ENCODE data around the gene PARD3B. TPM values are rescaled to one million over a fixed set of nuclear protein-coding genes. Genes with fewer than 3 reads are reported as not detected.

Gene PARD3B
- total RNA-seq, 1 experiment from 2014 or later = 3.6 TPM

GRCh38 chr2:204964414-204964813, 419.1 kb downstream of the PARD3B start:
- intact Hi-C loops (cut with micrococcal nuclease; ENCODE audit: unreplicated experiment) (no loop called here), in situ Hi-C loops (cut with HindIII; ENCODE audit: low pct_unique_long_range_greater_than_20kb, low sequenced_read_pairs) (no loop called here)
- ATAC-seq = no peak
- Histone ChIP-seq H3K36me3 (ENCODE audit: control insufficient read depth, insufficient read depth, low read length) (no peaks in the 10 kb centered on the region), H3K4me1 (ENCODE audit: control insufficient read depth, insufficient read depth, low read length) (no peaks in the 10 kb centered on the region), H3K9me3 (ENCODE audit: control insufficient read depth, insufficient read depth, low read depth, low read length) (no peaks in the 10 kb centered on the region), H3K27me3 (ENCODE audit: control insufficient read depth, insufficient read depth, low read length) (no peaks in the 10 kb centered on the region), H3K27ac (ENCODE audit: low read length) (no peak overlapping the region), H3K4me3 (ENCODE audit: low read depth in 2 of 2, low read length in 2 of 2) (no peak overlapping the region)
- ChIA-PET CTCF (no interaction called here), POLR2A (no interaction called here)
- TF ChIP-seq TCF7L2 (IDR thresholded peaks at IDR 0.05; ENCODE audit: low read depth, low read length) (no peak), POLR2AphosphoS5 (IDR thresholded peaks at IDR 0.05; ENCODE audit: low read depth, low read length) (no peak), CTCF (IDR thresholded peaks at IDR 0.05) (no peak), SIN3A (IDR thresholded peaks at IDR 0.05; ENCODE audit: borderline replicate concordance, insufficient read depth, low read depth, low read length) (no peak)
- TF ChIP-seq, protein P1, sequence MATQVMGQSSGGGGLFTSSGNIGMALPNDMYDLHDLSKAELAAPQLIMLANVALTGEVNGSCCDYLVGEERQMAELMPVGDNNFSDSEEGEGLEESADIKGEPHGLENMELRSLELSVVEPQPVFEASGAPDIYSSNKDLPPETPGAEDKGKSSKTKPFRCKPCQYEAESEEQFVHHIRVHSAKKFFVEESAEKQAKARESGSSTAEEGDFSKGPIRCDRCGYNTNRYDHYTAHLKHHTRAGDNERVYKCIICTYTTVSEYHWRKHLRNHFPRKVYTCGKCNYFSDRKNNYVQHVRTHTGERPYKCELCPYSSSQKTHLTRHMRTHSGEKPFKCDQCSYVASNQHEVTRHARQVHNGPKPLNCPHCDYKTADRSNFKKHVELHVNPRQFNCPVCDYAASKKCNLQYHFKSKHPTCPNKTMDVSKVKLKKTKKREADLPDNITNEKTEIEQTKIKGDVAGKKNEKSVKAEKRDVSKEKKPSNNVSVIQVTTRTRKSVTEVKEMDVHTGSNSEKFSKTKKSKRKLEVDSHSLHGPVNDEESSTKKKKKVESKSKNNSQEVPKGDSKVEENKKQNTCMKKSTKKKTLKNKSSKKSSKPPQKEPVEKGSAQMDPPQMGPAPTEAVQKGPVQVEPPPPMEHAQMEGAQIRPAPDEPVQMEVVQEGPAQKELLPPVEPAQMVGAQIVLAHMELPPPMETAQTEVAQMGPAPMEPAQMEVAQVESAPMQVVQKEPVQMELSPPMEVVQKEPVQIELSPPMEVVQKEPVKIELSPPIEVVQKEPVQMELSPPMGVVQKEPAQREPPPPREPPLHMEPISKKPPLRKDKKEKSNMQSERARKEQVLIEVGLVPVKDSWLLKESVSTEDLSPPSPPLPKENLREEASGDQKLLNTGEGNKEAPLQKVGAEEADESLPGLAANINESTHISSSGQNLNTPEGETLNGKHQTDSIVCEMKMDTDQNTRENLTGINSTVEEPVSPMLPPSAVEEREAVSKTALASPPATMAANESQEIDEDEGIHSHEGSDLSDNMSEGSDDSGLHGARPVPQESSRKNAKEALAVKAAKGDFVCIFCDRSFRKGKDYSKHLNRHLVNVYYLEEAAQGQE (IDR thresholded peaks at IDR 0.05; ENCODE audit: insufficient read depth in 1 of 2, low read depth in 2 of 2, low read length in 1 of 2) = no peak
- BruUV-seq (replicated peaks) = no TSS peak
- no peak for DNase-seq (ENCODE audit: low read depth, low spot score)

DNA sequence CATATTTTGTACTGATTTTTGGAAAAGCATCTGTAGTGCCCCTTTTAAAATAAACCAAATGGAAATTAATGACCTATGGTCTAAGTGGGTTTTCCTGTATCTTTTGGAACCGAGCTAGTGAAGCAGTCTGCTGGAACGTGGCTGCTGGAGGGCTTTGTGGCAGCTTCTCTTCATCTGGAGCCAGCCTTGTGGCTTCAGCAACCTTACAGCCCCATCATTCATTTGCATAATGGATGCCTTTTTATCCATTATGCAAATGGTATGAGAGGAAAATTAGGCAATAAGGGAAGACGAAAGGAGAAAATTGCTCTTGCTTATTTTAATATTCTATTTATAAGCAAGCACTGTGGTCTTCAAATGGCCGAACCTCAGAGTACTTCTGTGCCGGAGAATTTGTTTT, 421.0 kb downstream of the PARD3B start:
- H3K27ac ChIP-seq (ENCODE audit: low read length) = no peak overlapping the region
- POLR2A ChIA-PET = no interaction called here
- no peaks in the 10 kb centered on the region for H3K9me3 ChIP-seq (ENCODE audit: control insufficient read depth, insufficient read depth, low read depth, low read length)
- CTCF ChIA-PET = no interaction called here
- no peak for ATAC-seq
- no peak overlapping the region for H3K4me3 ChIP-seq (ENCODE audit: low read depth in 2 of 2, low read length in 2 of 2)
- H3K4me1 ChIP-seq (ENCODE audit: control insufficient read depth, insufficient read depth, low read length) = no peaks in the 10 kb centered on the region
- no TSS peak for BruUV-seq (replicated peaks)
- intact Hi-C loops (cut with micrococcal nuclease; ENCODE audit: unreplicated experiment) (no loop called here), in situ Hi-C loops (cut with HindIII; ENCODE audit: low pct_unique_long_range_greater_than_20kb, low sequenced_read_pairs) (no loop called here)
- H3K36me3 ChIP-seq (ENCODE audit: control insufficient read depth, insufficient read depth, low read length) = no peaks in the 10 kb centered on the region
- no peak for DNase-seq (ENCODE audit: low read depth, low spot score)
- no peaks in the 10 kb centered on the region for H3K27me3 ChIP-seq (ENCODE audit: control insufficient read depth, insufficient read depth, low read length)
- TF ChIP-seq, protein P1 (IDR thresholded peaks at IDR 0.05; ENCODE audit: insufficient read depth in 1 of 2, low read depth in 2 of 2, low read length in 1 of 2) = no peak
- TF ChIP-seq CTCF (IDR thresholded peaks at IDR 0.05) (no peak), SIN3A (IDR thresholded peaks at IDR 0.05; ENCODE audit: borderline replicate concordance, insufficient read depth, low read depth, low read length) (no peak), TCF7L2 (IDR thresholded peaks at IDR 0.05; ENCODE audit: low read depth, low read length) (no peak), POLR2AphosphoS5 (IDR thresholded peaks at IDR 0.05; ENCODE audit: low read depth, low read length) (no peak)

All from Panc1 (cell line).